GM21526 (cell line): ENCODE measurements around the gene ITGA2.
A peak's percentile ranks its signal among the peaks of the same experiment; 100 is the strongest.

Experiments used
- ATAC-seq: cut with Tn5 transposase; IDR thresholded peaks from one replicate; pipeline ENCODE4 v1.9.1; 2021; ENCODE audit warnings: moderate library complexity; ENCODE audit not compliant: unreplicated experiment, low FRiP score

Gene ITGA2

GRCh38 chr5:53045263-53045662 is 56.1 kb downstream of the ITGA2 start:
- no peak for ATAC-seq

- no peak for ATAC-seq
Observed at GRCh38 chr5:53048248-53048647, 59.1 kb downstream of the ITGA2 start.

GRCh38 chr5:53052499-53052898 is 63.3 kb downstream of the ITGA2 start:
- no peak for ATAC-seq

- no peak for ATAC-seq
Observed at GRCh38 chr5:53053364-53053763, 64.2 kb downstream of the ITGA2 start.

GRCh38 chr5:53055365-53055764 is 66.2 kb downstream of the ITGA2 start:
- ATAC-seq, result no peak

GRCh38 chr5:53059281-53059680 is 70.1 kb downstream of the ITGA2 start:
- no peak for ATAC-seq

GRCh38 chr5:53063176-53063575 is 74.0 kb downstream of the ITGA2 start:
- no peak for ATAC-seq

GRCh38 chr5:53063791-53064190 is 74.6 kb downstream of the ITGA2 start:
- no peak for ATAC-seq

GRCh38 chr5:53066088-53066487 is 76.9 kb downstream of the ITGA2 start:
- ATAC-seq, result no peak

GRCh38 chr5:53067641-53068040 is 78.5 kb downstream of the ITGA2 start:
- ATAC-seq, result no peak

- ATAC-seq, result no peak
Observed at GRCh38 chr5:53068291-53068836, 79.2 kb downstream of the ITGA2 start.

- ATAC-seq, result no peak
Observed at GRCh38 chr5:53069626-53070025, 80.5 kb downstream of the ITGA2 start.

GRCh38 chr5:53071298-53071697 is 82.1 kb downstream of the ITGA2 start:
- no peak for ATAC-seq

- no peak for ATAC-seq
Observed at GRCh38 chr5:53071738-53072137, 82.6 kb downstream of the ITGA2 start.

GRCh38 chr5:53073348-53073747 is 84.2 kb downstream of the ITGA2 start:
- no peak for ATAC-seq

- ATAC-seq, result no peak
Observed at GRCh38 chr5:53076014-53076583, 86.9 kb downstream of the ITGA2 start.

- no peak for ATAC-seq
Observed at GRCh38 chr5:53080271-53080670, 91.1 kb downstream of the ITGA2 start.

- ATAC-seq, result no peak
Observed at GRCh38 chr5:53083927-53084326, 94.8 kb downstream of the ITGA2 start.

GRCh38 chr5:53084546-53085255 is 95.5 kb downstream of the ITGA2 start:
- no peak for ATAC-seq

GRCh38 chr5:53087171-53087570 is 98.0 kb downstream of the ITGA2 start:
- no peak for ATAC-seq

GRCh38 chr5:53087621-53088121 is 98.5 kb downstream of the ITGA2 start:
- ATAC-seq, result no peak

GRCh38 chr5:53089481-53089991 is 100.4 kb downstream of the ITGA2 start:
- ATAC-seq, result peak; percentile 83
